ENCODE results near the gene ZNF213. TPM values are rescaled to one million over a fixed set of nuclear protein-coding genes. Genes with fewer than 3 reads are reported as not detected.

ZNF213 gene
- total RNA-seq, 1 experiment from 2014 or later = 20.7 TPM

DNA sequence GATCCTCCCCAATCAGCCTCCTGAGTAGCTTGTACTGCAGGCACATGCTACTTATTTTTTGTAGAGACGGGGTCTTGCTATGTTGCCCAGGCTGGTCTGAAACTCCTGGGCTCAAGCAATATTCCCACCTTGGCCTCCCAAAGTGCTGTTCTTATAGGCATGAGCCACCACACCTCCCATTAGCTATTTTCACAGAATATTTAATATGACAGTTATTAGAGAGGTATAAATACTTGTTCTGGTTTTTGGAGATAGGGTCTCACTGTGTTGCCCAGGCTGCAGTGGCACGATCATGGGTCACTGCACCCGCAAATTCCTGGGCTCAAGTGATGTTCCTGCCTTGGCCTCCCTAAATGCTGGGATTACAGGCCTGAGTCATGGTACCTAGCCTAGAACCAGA lies 21.1 kb downstream of the ZNF213 start:
- Mint-ChIP-seq H3K36me3 (ENCODE audit: insufficient read depth, unreplicated experiment) (peaks cover 49% of the 10 kb centered on the region), H3K9me3 (ENCODE audit: unreplicated experiment) (no peaks in the 10 kb centered on the region), H3K4me1 (ENCODE audit: insufficient read depth, unreplicated experiment) (peaks cover 10% of the 10 kb centered on the region), H3K27ac (ENCODE audit: low read depth, unreplicated experiment) (no peak overlapping the region), H3K27me3 (ENCODE audit: insufficient read depth, unreplicated experiment) (no peaks in the 10 kb centered on the region), H3K4me3 (ENCODE audit: unreplicated experiment) (no peak overlapping the region)
- CTCF ChIA-PET = interaction anchor here (0.6 to 0.7 kb wide), 2 partner anchors 13 to 193 kb away, joined by 3 read pairs; no protein-coding TSS in a partner anchor
- intact Hi-C loops (cut with micrococcal nuclease) = no loop called here
- TF ChIP-seq, protein P1, sequence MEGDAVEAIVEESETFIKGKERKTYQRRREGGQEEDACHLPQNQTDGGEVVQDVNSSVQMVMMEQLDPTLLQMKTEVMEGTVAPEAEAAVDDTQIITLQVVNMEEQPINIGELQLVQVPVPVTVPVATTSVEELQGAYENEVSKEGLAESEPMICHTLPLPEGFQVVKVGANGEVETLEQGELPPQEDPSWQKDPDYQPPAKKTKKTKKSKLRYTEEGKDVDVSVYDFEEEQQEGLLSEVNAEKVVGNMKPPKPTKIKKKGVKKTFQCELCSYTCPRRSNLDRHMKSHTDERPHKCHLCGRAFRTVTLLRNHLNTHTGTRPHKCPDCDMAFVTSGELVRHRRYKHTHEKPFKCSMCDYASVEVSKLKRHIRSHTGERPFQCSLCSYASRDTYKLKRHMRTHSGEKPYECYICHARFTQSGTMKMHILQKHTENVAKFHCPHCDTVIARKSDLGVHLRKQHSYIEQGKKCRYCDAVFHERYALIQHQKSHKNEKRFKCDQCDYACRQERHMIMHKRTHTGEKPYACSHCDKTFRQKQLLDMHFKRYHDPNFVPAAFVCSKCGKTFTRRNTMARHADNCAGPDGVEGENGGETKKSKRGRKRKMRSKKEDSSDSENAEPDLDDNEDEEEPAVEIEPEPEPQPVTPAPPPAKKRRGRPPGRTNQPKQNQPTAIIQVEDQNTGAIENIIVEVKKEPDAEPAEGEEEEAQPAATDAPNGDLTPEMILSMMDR (IDR thresholded peaks at IDR 0.05; ENCODE audit: unreplicated experiment) = no peak
- BruUV-seq (replicated peaks) = no TSS peak
- POLR2A ChIA-PET = no interaction called here
- no peak for DNase-seq (ENCODE audit: unreplicated experiment)

GRCh38 chr16:3157229-3158025 lies 22.6 kb downstream of the ZNF213 start:
- POLR2A ChIA-PET = interaction anchor here (0.6 to 3.6 kb wide), 14 partner anchors 15 to 889 kb away, joined by 3 to 56 read pairs (median 7); partner anchors contain the start of genes ZNF174, ZNF200, ZNF213 and ZNF263
- TF ChIP-seq, protein P1 (IDR thresholded peaks at IDR 0.05; ENCODE audit: unreplicated experiment) = no peak
- peak overlapping the region; percentile 98 for H3K27ac Mint-ChIP-seq (ENCODE audit: low read depth, unreplicated experiment)
- no peaks in the 10 kb centered on the region for H3K9me3 Mint-ChIP-seq (ENCODE audit: unreplicated experiment)
- DNase-seq (ENCODE audit: unreplicated experiment) = peak; percentile 87
- H3K36me3 Mint-ChIP-seq (ENCODE audit: insufficient read depth, unreplicated experiment) = peaks cover 44% of the 10 kb centered on the region
- no peaks in the 10 kb centered on the region for H3K27me3 Mint-ChIP-seq (ENCODE audit: insufficient read depth, unreplicated experiment)
- peaks cover 5% of the 10 kb centered on the region for H3K4me1 Mint-ChIP-seq (ENCODE audit: insufficient read depth, unreplicated experiment)
- intact Hi-C loops (cut with micrococcal nuclease) = loop anchor here (1.0 to 2.0 kb wide), 3 partner anchors 7 to 31 kb away; partner anchors contain the start of gene OR1F1
- BruUV-seq (replicated peaks) = TSS peak; percentile 94
- peak overlapping the region; percentile 83 for H3K4me3 Mint-ChIP-seq (ENCODE audit: unreplicated experiment)
- CTCF ChIA-PET = interaction anchor here (0.7 to 4.0 kb wide), 7 partner anchors 11 to 127 kb away, joined by 3 to 20 read pairs (median 5); partner anchors contain the start of gene ZNF213

DNA sequence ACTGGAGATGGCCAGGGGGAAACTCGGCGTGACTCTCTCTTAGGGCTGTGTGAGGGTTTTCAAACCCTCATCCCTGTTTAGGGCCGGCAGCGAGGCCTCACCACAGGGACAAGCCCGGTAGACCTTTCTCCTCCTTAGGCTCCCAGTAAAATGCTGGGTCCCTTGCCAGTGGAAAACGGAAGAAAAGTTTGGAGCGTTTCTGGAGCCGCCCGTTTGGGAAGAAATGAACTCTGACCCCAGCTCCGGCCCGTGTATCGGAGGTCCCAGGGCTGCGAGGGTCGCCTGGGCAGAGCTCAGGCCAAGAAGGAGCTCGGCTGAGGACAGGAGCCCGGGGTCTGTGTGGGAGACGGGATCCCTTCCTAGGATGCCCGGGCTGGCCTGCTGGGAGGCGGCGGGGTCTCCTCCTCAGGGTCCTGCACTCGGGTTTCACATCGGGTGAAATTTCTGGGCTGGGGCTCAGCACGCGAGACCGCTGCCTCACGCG lies 23.2 kb downstream of the ZNF213 start:
- peaks cover 38% of the 10 kb centered on the region for H3K36me3 Mint-ChIP-seq (ENCODE audit: insufficient read depth, unreplicated experiment)
- peak overlapping the region; percentile 98 for H3K27ac Mint-ChIP-seq (ENCODE audit: low read depth, unreplicated experiment)
- intact Hi-C loops (cut with micrococcal nuclease) = loop anchor here (1.0 to 2.0 kb wide), 2 partner anchors 8 to 31 kb away; partner anchors contain the start of gene OR1F1
- no TSS peak for BruUV-seq (replicated peaks)
- H3K9me3 Mint-ChIP-seq (ENCODE audit: unreplicated experiment) = no peaks in the 10 kb centered on the region
- DNase-seq (ENCODE audit: unreplicated experiment) = peak; percentile 57
- no peaks in the 10 kb centered on the region for H3K4me1 Mint-ChIP-seq (ENCODE audit: insufficient read depth, unreplicated experiment)
- TF ChIP-seq, protein P1 (IDR thresholded peaks at IDR 0.05; ENCODE audit: unreplicated experiment) = no peak
- ChIA-PET POLR2A (interaction anchor here (0.6 to 3.6 kb wide), 23 partner anchors 8 to 559 kb away, joined by 3 to 56 read pairs (median 6); partner anchors contain the start of genes SLX4, TRAP1, ZNF174 and ZNF200), CTCF (interaction anchor here (0.6 to 4.0 kb wide), 7 partner anchors 10 to 948 kb away, joined by 3 to 20 read pairs (median 5); partner anchors contain the start of gene ZNF213)
- H3K27me3 Mint-ChIP-seq (ENCODE audit: insufficient read depth, unreplicated experiment) = no peaks in the 10 kb centered on the region
- H3K4me3 Mint-ChIP-seq (ENCODE audit: unreplicated experiment) = peak overlapping the region; percentile 83
